Skeletal muscle cell (primary cell): ENCODE results near the gene CEBPZ.
"Not testable (repeated sequence)": the region's sequence is repeated elsewhere in the genome, so short reads cannot be mapped to it uniquely, and the experiment has no call there.

Source experiments
- DNase-seq: peaks from one replicate; pipeline ENCODE4 v3.0.0-alpha.2; 2010; ENCODE audit warnings: low read depth
- H3K4me3 ChIP-seq: 2 replicates; pipeline ENCODE4 v1.5.1; 2011; ENCODE audit warnings: low read depth, mild to moderate bottlenecking, control low read depth, low read length, moderate library complexity

The CEBPZ gene

GRCh38 chr2:37231241-37232130 is at the start of gene CEBPZ, which contains the start of gene NDUFAF7:
CEBPZ (minus strand) TSS chr2:37231596; CDS start chr2:37231567, 29 bp downstream.
NDUFAF7 (plus strand) TSS chr2:37231658; CDS start chr2:37231706, 48 bp downstream.
- H3K4me3 ChIP-seq = peak within 1 kb of the TSS; percentile 98
- DNase-seq = peak; percentile 79

GRCh38 chr2:37276291-37276690 is 44.9 kb upstream of the CEBPZ start:
- no peak for DNase-seq
- H3K4me3 ChIP-seq = no peak overlapping the region

GRCh38 chr2:37274359-37274965 is 43.1 kb upstream of the CEBPZ start:
- DNase-seq = no peak
- no peak overlapping the region for H3K4me3 ChIP-seq

DNA sequence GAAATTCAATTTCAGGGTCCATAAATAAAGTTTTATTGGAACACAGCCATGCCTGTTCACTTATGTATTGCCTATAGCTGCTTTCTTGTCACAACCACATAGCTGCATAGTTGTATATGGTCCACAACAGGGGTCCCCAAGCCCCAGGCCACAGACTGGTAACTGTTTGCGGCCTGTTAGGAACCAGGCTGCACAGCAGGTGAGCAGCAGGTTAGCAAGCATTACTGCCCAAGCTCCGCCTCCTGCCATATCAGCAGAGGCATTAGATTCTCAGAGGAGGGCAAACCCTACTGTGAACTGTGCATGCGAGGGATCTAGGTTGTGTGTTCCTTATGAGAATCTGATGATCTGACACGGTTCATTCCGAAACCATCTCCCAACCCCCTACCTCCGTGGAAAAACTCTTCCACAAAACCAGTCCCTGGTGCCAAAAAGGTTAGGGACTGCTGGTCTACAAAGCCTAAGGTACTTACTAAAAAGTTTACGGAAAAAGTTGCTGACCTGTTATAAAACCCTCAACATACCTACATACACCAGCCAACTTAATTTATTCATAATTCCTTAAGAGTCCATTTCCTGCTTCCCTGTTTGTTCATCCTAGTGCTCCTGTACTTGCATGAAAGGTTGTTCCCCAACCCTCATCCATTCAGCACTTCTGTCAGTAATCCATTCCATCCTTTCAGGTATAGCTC is 40.1 kb upstream of the CEBPZ start:
- H3K4me3 ChIP-seq = no peak overlapping the region
- DNase-seq = no peak

GRCh38 chr2:37268111-37268510 is 36.7 kb upstream of the CEBPZ start:
- H3K4me3 ChIP-seq = no peak overlapping the region
- no peak for DNase-seq

DNA sequence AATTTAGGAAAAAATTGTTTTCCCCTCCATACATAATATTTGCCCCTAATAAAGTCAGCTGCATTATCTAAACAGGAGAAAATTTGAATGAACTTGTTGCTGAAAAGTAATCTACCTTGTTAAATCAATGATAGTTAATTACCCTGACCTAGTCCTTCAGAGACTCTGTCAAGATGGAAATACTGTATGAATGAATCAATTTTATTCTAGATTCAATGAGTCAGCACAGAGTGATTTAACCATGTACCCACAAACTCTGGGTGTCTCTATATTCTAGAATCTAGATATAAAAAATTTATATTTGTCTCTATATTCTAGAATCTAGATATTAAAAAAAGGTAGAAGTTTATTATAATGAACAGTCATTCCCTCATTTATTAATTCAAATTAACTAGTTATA is 36.3 kb upstream of the CEBPZ start:
- H3K4me3 ChIP-seq = no peak overlapping the region
- no peak for DNase-seq

DNA sequence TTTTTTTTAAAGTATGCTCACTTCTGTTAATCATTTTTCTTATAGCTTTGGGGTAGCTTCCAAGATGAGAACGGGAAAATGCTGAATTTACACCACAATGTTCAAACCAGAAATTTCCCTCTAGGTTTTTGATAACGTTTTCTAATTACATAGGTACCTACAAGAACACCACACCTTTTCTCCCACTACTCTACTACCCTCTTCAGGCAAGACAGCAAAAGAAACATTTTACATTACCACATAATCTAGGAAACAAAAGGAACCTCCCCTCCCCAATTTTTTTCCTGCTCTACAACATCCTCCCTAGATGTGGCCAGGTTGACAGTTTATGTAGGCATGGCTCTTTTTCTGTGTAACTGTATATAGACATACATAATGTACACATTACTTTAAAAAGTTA is 32.4 kb upstream of the CEBPZ start:
- no peak for DNase-seq

GRCh38 chr2:37262522-37262921 is 31.1 kb upstream of the CEBPZ start:
- DNase-seq = no peak
- H3K4me3 ChIP-seq = no peak overlapping the region

More for the DNA sequence above, 32.4 kb upstream of the CEBPZ start:
- H3K4me3 ChIP-seq = no peak overlapping the region

GRCh38 chr2:37250869-37251740 is 19.7 kb upstream of the CEBPZ start:
- no peak overlapping the region for H3K4me3 ChIP-seq
- no peak for DNase-seq

DNA sequence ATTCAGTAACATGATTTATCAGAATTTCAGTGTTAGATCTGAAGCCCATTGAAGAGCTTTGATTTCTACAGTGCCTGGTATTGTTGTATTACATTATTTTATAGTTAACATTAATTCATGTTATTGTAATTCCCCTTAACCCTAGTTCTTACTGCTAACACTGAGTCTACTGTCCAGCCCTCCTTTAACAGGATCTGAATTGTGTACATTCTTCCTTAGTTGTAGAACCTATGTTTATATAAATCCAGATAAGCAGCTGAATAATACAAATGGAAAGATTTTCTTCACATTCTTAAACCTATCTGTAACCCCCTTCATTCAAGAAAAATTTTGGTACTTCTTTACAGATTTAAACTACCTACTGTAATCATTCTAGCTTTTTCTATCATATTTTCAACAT is 14.8 kb upstream of the CEBPZ start:
- no peak for DNase-seq
- H3K4me3 ChIP-seq = no peak overlapping the region

DNA sequence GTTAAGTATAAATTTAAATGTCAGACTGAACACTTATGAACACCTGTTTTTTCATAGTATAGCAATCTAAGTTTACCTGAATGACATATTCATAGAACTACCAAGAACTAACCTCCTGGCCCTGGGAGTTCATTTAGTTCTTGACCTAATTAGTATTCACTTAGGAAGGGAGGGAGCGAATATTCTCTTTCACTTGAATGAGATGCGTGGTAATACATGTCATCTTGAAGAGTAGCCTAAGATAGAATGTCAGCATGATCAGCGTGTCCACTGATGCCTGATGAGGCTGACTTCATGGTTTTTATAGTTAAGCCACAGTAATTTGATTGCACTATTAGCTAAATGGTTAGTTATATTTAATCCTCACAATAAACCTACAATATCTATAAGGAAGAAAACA is 13.4 kb upstream of the CEBPZ start:
- H3K4me3 ChIP-seq = no peak overlapping the region
- DNase-seq = no peak

GRCh38 chr2:37244017-37244416 is 12.6 kb upstream of the CEBPZ start:
- H3K4me3 ChIP-seq = no peak overlapping the region

DNA sequence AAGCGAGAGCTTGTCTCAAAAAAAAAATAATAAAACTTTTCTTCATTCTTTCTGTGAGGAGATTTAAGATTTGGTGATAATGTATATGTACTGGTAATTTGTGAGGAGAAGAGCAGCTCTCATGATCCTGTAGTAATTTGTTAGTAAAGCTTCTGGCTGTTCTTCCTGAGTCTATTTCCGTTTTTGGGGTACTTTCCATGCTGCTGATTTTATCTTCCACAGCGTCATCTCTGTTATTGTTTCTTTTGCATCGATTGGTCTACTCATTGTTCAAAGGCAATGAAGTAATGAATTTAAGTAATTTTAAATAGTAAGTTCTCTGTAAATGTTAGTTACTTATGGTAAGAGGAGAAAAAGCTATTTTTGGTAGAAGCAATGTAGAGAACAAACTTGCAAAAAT is 12.0 kb upstream of the CEBPZ start:
- no peak for DNase-seq
- H3K4me3 ChIP-seq = no peak overlapping the region

More at GRCh38 chr2:37244017-37244416, 12.6 kb upstream of the CEBPZ start:
- no peak for DNase-seq

DNA sequence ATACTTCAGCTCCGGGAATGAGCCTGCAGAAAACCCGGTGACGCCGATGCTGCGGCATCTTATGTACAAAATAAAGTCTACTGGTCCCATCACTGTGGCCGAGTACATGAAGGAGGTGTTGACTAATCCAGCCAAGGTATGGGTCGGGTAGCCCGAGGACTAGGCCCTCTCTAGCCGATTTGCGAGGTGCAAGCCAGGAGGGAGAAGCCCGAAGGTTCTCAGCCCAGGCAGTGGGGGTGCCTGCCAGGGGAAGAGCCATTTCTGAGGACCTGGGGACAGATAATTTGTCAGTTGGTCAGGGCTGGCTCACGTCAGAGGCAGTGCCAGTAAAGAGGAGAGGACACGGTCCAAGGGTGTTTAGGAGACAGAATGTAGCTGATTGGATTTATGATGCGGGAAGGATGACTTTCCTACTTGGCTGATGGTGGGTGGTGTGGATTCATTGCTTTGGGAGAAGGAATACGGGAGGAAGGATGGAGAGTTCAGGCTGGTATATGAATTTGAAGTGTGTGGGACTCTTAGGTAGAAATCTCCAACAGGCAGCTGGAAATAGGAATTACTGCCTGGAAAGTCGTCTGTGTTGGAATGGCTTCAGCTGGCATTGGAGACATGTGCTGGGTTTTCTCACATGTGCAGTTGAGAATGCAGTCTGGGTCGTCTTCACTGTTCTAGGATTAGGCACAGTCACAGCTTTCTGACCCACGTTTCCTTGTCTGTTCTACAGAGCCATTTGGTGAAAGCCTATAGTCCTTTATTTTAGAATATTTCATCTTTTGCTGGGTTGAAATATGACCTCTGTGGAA is 936 bp upstream of the CEBPZ start:
- H3K4me3 ChIP-seq = peak overlapping the region; percentile 98
- peak; percentile 25 for DNase-seq

DNA sequence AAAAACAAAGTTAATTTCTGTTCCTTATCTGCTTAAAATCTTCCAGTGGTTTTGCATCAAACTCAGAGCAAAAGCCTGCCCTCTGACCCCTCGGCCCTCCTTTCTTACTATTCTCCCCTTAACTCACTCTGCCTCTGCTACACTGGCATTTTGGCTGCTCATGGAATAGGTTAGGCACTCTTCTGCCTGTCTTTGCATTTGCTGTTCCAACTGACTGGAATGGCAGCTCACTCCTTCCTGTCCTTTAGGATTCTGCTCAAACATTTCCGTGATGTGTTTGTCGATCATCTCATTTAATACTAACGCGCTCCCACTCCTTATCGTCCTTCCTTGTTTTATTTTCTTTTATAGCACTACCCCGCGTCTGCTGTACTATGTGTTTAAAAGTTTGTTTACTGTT is 815 bp downstream of the CEBPZ start:
- H3K4me3 ChIP-seq = peak overlapping the region; percentile 98
- DNase-seq = no peak

GRCh38 chr2:37228788-37229187 is 2.6 kb downstream of the CEBPZ start:
- no peak overlapping the region for H3K4me3 ChIP-seq
- no peak for DNase-seq

DNA sequence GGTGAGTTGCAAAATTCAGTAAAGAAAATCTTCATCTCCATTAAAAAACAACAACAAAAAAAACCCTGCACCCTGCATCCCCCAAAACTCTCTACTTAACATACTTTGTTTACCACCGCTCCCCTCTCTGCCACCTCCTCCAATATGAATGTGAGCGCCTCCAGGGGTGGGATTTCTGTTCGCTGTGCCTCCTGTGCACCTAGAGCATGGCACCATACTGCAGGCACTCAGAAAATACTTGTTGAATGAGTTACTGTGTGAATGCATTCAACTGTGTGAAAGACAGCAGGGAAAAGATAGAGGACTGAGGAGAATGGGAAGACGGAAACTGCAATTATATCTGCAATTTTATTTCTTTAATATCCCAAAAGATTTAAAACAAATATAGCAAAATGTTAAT is 4.5 kb downstream of the CEBPZ start:
- H3K4me3 ChIP-seq = no peak overlapping the region
- no peak for DNase-seq

- H3K4me3 ChIP-seq, DNase-seq: not testable (repeated sequence)
Observed at GRCh38 chr2:37225129-37225528, 6.3 kb downstream of the CEBPZ start.

DNA sequence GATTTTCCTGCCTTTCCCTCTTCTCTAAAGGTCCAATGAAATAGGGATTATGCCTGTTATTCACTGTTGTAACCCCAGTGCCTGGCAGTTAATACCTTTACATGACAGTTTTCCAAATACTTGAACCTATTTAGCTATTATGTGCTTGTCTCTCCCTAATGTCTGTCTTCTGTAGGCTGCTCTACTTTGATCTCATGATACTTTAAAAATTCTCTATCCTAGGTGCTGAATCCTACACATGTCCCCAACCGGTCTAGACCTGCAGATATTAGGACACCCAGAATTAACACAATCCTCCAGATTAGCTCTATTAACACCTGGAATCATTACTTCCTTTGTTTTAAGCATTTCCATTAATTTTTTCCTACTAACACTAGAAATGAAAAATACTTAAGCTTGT is 7.3 kb downstream of the CEBPZ start:
- no peak for DNase-seq
- no peak overlapping the region for H3K4me3 ChIP-seq
